Erythroblast (primary cell): ENCODE results near the gene GUK1.

Experiments used
- GATA1 ChIP-seq: IDR thresholded peaks from 2 replicates; pipeline ENCODE4 v1.6.1; 2011; ENCODE audit warnings: low read depth, mild to moderate bottlenecking, control low read depth, low read length, moderate library complexity
- POLR2A ChIP-seq: IDR thresholded peaks from 2 replicates; pipeline ENCODE4 v1.6.1; 2011; ENCODE audit warnings: mild to moderate bottlenecking, low read length

- TF ChIP-seq POLR2A (no peak), GATA1 (no peak)
Observed at GRCh38 chr1:228093050-228093906, 46.8 kb upstream of the GUK1 start.
